Measurements from ENCODE around the gene EPHB3. TPM values are rescaled to one million over a fixed set of nuclear protein-coding genes. Genes with fewer than 3 reads are reported as not detected.

Gene EPHB3
- total RNA-seq, 4 donors from 2014 or later, result 4.1 to 17.7 (median 6.7) TPM

DNA sequence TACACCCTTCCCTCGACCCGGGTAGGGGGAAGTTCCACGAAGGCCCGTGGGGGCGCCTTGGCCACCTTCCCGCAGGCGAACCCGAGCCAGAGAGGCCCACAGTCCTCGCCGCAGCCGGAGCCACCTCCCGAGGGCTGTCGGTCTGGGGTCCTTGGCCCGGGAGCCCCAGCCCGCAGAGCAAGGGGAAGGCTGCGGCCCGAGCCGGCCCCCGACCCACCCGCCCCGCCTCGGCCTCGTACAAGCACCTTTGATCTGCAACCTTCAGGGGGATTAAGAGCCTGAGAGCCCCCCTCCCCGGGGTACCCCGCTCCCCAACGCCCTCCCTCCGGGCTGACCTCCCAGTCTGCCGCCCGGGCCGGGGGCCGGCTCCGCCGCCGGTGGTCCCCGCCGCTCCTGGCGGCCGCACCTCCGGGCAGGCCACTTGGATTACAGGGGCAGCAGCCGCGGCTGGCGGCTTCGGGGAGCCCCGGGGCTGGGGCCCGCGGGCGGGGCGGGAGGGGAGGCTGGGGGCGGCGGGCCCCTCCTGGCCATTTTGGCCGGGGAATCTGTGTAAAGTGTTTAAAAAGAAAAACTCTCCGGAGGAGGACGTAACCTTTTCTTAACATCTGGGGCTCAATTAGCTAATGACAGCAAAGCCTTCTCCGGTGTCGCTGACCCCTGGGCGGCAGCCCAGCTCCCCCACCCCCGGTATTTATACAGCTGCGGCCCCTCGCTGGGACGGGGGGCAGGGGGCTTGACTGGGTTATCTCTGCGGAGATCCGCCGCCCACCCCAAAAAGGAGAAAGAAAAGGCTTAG lies 40.2 kb downstream of the EPHB3 start:
- no peak for DNase-seq
- Histone ChIP-seq H3K27me3 (peaks cover 37% of the 10 kb centered on the region), H3K4me1 (peaks cover 14 to 40% (median 28%) of the 10 kb centered on the region in 4 donors), H3K4me3 (peak overlapping the region in 2 of 4 donors; percentile 21 to 29), H3K27ac (no peak overlapping the region), H3K36me3 (no peaks in the 10 kb centered on the region), H3K9me3 (no peaks in the 10 kb centered on the region)
- WGBS, 2 donors (ENCODE audit: low coverage in 1 of 2), result 10 to 17% methylated on average over 1 to 34 of the region's 63 CpGs
- intact Hi-C loops (cut with DNase I; ENCODE audit: low total_unique reads), result no loop called here
- no peak for TF ChIP-seq EP300 (IDR thresholded peaks at IDR 0.05; ENCODE audit: low read depth)
- TF ChIP-seq POLR2A (IDR thresholded peaks at IDR 0.05), result no peak
- no peak for TF ChIP-seq POLR2AphosphoS5 (IDR thresholded peaks at IDR 0.05)
- TF ChIP-seq, protein P1, sequence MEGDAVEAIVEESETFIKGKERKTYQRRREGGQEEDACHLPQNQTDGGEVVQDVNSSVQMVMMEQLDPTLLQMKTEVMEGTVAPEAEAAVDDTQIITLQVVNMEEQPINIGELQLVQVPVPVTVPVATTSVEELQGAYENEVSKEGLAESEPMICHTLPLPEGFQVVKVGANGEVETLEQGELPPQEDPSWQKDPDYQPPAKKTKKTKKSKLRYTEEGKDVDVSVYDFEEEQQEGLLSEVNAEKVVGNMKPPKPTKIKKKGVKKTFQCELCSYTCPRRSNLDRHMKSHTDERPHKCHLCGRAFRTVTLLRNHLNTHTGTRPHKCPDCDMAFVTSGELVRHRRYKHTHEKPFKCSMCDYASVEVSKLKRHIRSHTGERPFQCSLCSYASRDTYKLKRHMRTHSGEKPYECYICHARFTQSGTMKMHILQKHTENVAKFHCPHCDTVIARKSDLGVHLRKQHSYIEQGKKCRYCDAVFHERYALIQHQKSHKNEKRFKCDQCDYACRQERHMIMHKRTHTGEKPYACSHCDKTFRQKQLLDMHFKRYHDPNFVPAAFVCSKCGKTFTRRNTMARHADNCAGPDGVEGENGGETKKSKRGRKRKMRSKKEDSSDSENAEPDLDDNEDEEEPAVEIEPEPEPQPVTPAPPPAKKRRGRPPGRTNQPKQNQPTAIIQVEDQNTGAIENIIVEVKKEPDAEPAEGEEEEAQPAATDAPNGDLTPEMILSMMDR (IDR thresholded peaks at IDR 0.05), result no peak
- in situ Hi-C loops (cut with MboI; ENCODE audit: low pct_ligation_motif_present in 1 of 4, low pct_unique_long_range_greater_than_20kb in 1 of 4, low sequenced_read_pairs in 3 of 4), result no loop called here

DNA sequence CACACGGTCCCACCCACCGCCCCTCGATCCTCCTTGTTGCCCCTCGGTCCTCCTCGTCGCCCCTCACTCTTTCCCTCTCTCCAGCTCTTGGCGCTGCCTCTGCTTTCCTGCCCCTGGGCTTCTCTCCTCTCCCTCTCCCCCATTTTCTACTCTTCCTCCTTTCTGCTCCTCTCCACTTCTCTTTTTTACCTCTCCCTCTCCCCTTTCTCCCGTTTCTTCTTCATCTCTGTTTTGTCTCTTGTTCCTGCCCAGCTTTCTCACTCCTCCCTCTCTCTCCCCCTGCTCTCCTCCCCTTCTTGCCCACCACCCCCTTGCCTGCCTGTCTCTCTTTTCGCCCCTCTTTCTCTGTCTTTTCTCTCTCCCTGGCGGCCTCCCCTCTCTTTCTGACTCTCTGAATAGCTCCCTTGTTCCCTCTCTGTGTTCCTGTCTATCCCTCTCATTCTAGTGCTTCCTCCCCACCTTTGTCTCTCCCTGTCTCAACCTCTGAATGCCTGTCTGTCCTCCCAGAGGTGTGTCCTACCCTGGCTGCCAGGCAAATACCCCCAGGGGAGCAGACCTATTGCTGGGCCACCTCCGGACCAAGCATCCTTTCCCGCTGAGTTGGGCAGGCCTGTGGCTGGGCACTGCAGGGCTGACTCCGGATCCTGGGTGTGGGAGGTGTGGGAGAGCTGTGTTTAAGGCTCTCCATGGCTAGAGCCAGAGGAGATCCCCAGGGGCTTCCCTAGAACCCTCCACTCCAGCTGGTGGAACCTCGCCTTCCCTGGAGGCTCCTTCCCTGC lies 41.0 kb downstream of the EPHB3 start:
- no peak for DNase-seq
- intact Hi-C loops (cut with DNase I; ENCODE audit: low total_unique reads) (no loop called here), in situ Hi-C loops (cut with MboI; ENCODE audit: low pct_ligation_motif_present in 1 of 4, low pct_unique_long_range_greater_than_20kb in 1 of 4, low sequenced_read_pairs in 3 of 4) (no loop called here)
- no peaks in the 10 kb centered on the region for H3K9me3 ChIP-seq
- H3K4me1 ChIP-seq, result peaks cover 14 to 40% (median 28%) of the 10 kb centered on the region in 4 donors
- no peak overlapping the region for H3K27ac ChIP-seq
- WGBS, 2 donors (ENCODE audit: low coverage in 1 of 2), result 16 to 29% methylated on average over 9 to 14 of the region's 14 CpGs
- no peaks in the 10 kb centered on the region for H3K36me3 ChIP-seq
- H3K27me3 ChIP-seq, result peaks cover 37% of the 10 kb centered on the region
- H3K4me3 ChIP-seq, result peak overlapping the region in 2 of 4 donors; percentile 21 to 29
- TF ChIP-seq POLR2A (IDR thresholded peaks at IDR 0.05) (no peak), EP300 (IDR thresholded peaks at IDR 0.05; ENCODE audit: low read depth) (no peak), POLR2AphosphoS5 (IDR thresholded peaks at IDR 0.05) (no peak)
- TF ChIP-seq, protein P1 (IDR thresholded peaks at IDR 0.05), result no peak

DNA sequence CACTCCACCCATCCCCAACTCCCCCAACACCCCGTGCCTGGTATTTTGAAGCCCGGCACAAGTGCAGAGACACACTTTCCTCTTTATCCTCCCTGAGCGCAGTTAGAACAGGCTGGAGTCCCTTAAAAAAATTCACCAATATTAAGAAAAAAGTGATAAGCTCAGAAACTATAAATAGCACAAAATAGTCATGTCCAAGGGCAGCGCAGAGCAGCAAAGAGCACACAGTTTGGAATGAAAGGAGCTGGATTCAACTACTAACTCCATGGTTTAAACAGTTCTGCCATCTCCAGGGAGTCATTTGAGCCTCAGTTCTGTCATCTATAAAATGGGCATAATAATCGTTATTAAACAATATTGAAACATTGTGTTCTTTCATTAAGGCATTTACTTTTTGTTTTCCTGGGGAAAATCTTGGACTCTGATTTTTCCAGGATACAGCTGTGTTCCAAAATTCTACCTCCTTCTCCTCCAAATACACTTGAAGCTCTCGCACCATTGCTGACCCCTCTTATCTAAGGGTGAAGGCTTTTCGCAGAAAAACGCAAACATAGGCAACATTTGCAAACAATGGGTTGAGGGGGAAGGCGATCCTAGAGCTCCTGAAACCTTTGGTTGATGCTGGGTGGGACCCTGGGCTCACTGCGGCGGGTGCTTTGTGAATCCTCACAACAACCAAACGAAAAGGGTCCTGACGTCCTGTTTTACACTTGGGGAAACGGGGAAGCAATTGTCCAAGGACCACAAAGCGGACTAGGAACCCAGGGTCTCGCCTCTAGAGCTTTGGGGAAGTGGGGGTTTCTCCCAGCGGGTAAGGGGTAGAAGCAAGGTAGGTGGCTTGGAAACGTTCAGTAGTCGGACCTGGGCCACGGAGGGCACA lies 41.8 kb downstream of the EPHB3 start:
- H3K27ac ChIP-seq, result peak overlapping the region in 3 of 4 donors; percentile 56 to 63 (median 63)
- no peak for DNase-seq
- no peak for TF ChIP-seq POLR2A (IDR thresholded peaks at IDR 0.05)
- WGBS, 2 donors (ENCODE audit: low coverage in 1 of 2), result 43 to 61% methylated on average over 7 to 20 of the region's 20 CpGs
- H3K27me3 ChIP-seq, result peaks cover 37% of the 10 kb centered on the region
- H3K9me3 ChIP-seq, result no peaks in the 10 kb centered on the region
- in situ Hi-C loops (cut with MboI; ENCODE audit: low pct_ligation_motif_present in 1 of 4, low pct_unique_long_range_greater_than_20kb in 1 of 4, low sequenced_read_pairs in 3 of 4) (no loop called here), intact Hi-C loops (cut with DNase I; ENCODE audit: low total_unique reads) (no loop called here)
- no peaks in the 10 kb centered on the region for H3K36me3 ChIP-seq
- peaks cover 14 to 40% (median 28%) of the 10 kb centered on the region in 4 donors for H3K4me1 ChIP-seq
- peak overlapping the region in 2 of 4 donors; percentile 35 to 53 for H3K4me3 ChIP-seq

DNA sequence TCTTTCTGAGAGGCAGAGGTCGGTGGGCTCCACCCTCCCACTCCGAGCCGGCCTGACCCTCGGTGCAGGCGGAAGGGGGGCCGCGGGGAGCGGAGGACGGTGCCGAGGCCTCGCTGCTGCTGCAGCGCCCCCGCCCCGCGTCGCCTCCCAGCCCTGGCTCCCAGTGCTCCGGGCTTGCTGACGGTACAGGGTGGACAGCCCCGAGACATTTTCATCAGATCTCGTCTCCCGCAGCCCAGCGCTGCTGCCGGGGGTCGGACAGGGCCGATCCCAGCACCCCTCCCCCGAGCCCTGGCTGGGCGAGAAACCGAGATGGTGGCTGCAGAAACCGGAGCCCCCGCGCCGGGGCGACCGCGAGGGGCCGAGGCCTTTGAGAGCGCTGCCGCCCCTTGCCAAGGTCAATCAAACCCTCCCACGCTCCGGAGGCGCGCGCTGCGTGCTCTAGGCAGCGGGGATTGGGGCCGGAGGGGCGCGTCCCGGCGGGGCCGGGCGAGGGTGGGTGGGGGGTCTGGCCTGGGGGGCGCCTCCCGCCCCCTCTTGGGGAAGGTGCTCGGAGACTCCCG lies 42.5 kb downstream of the EPHB3 start:
- peaks cover 37% of the 10 kb centered on the region for H3K27me3 ChIP-seq
- 1% methylated on average over 16 of the region's 56 CpGs; no CpG with 5 or more reads in 1 of the 2 donors for WGBS, 2 donors (ENCODE audit: low coverage in 1 of 2)
- in situ Hi-C loops (cut with MboI; ENCODE audit: low pct_ligation_motif_present in 1 of 4, low pct_unique_long_range_greater_than_20kb in 1 of 4, low sequenced_read_pairs in 3 of 4), result no loop called here

More for the DNA sequence above, 42.5 kb downstream of the EPHB3 start:
- DNase-seq, result no peak
- intact Hi-C loops (cut with DNase I; ENCODE audit: low total_unique reads), result no loop called here
- Histone ChIP-seq H3K4me3 (peak overlapping the region in 3 of 4 donors; percentile 25 to 53 (median 35)), H3K9me3 (no peaks in the 10 kb centered on the region), H3K4me1 (peaks cover 14 to 40% (median 28%) of the 10 kb centered on the region in 4 donors), H3K36me3 (no peaks in the 10 kb centered on the region), H3K27ac (peak overlapping the region in 3 of 4 donors; percentile 56 to 63 (median 63))
- no peak for TF ChIP-seq EP300 (IDR thresholded peaks at IDR 0.05; ENCODE audit: low read depth)
- no peak for TF ChIP-seq POLR2AphosphoS5 (IDR thresholded peaks at IDR 0.05)
- TF ChIP-seq, protein P1 (IDR thresholded peaks at IDR 0.05), result no peak
- TF ChIP-seq POLR2A (IDR thresholded peaks at IDR 0.05), result no peak
